ENCODE measurements around the gene TSPOAP1.
A peak's percentile ranks its signal among the peaks of the same experiment; 100 is the strongest.
"Not testable (repeated sequence)": the region's sequence is repeated elsewhere in the genome, so short reads cannot be mapped to it uniquely, and the experiment has no call there.

The TSPOAP1 gene

GRCh38 chr17:58360296-58361063, 31.9 kb upstream of the TSPOAP1 start:
- DNase-seq: no peak

- DNase-seq: no peak
These were observed 30.0 kb upstream of the TSPOAP1 start for GRCh38 chr17:58358408-58359172.

- no peak for DNase-seq
These were observed 29.0 kb upstream of the TSPOAP1 start for GRCh38 chr17:58357312-58358297.

- no peak for DNase-seq
These were observed 27.6 kb upstream of the TSPOAP1 start for GRCh38 chr17:58356231-58356630.

- DNase-seq: no peak
These were observed 26.1 kb upstream of the TSPOAP1 start for GRCh38 chr17:58354541-58355216.

GRCh38 chr17:58353389-58353825, 24.8 kb upstream of the TSPOAP1 start:
- no peak for DNase-seq

- DNase-seq: peak in 1 of 5 experiments; percentile 46
These were observed 24.2 kb upstream of the TSPOAP1 start for GRCh38 chr17:58352596-58353388.

- peak; percentile 75 to 97 (median 87) for DNase-seq
These were observed 23.4 kb upstream of the TSPOAP1 start, which contains the start of gene SUPT4H1 for GRCh38 chr17:58351831-58352595. Gene SUPT4H1, minus strand, starts transcription at chr17:58352201. Its CDS starts 66 bp downstream, at chr17:58352135.

GRCh38 chr17:58351182-58351581, 22.6 kb upstream of the TSPOAP1 start:
- peak in 1 of 5 experiments; percentile 48 for DNase-seq

- no peak for DNase-seq
These were observed 19.4 kb upstream of the TSPOAP1 start for GRCh38 chr17:58348038-58348437.

- DNase-seq: no peak
These were observed 16.9 kb upstream of the TSPOAP1 start for GRCh38 chr17:58345500-58345899.

- DNase-seq: peak in 3 of 5 experiments; percentile 48 to 93 (median 72)
These were observed 16.2 kb upstream of the TSPOAP1 start for GRCh38 chr17:58344791-58345157.

GRCh38 chr17:58344047-58344790, 15.6 kb upstream of the TSPOAP1 start:
- peak; percentile 53 to 98 (median 82) for DNase-seq

GRCh38 chr17:58343131-58343530, 14.5 kb upstream of the TSPOAP1 start:
- DNase-seq: no peak

- peak in 1 of 5 experiments; percentile 61 for DNase-seq
These were observed 13.4 kb upstream of the TSPOAP1 start for GRCh38 chr17:58341861-58342475.

GRCh38 chr17:58341136-58341860, 12.7 kb upstream of the TSPOAP1 start:
- DNase-seq: not testable (repeated sequence)

GRCh38 chr17:58340405-58340876, 11.8 kb upstream of the TSPOAP1 start:
- DNase-seq: no peak

All from T-helper 2 cell (primary cell).